Prostate gland (tissue), 2 donors: ENCODE data around the gene USP9X.

Experiments used
- CTCF ChIP-seq, 4 experiments: fragments of 200-600 bp in 2 of 4; fragments of 450-650 bp in 2 of 4; sonication (generic) in 2 of 4; IDR thresholded peaks; 1 replicate in 3 of 4; 2 replicates in 1 of 4; pipeline ENCODE4 v1.5.1; 2016 to 2019; ENCODE audit warnings: antibody characterized with exemption in 4 of 4, mild to moderate bottlenecking in 2 of 4, moderate library complexity in 2 of 4
- POLR2A ChIP-seq: fragments of 450-650 bp; IDR thresholded peaks from one replicate; pipeline ENCODE4 v1.6.1; 2016; ENCODE audit warnings: antibody characterized with exemption, mild to moderate bottlenecking
- POLR2AphosphoS5 ChIP-seq: sonication (generic); formaldehyde crosslinking; IDR thresholded peaks from one replicate; pipeline ENCODE4 v1.6.1; 2017; ENCODE audit warnings: antibody characterized with exemption

GRCh38 chrX:41200785-41201184 lies 115.5 kb downstream of the USP9X start:
- TF ChIP-seq CTCF (IDR thresholded peaks at IDR 0.05) (no peak), POLR2A (no peak), POLR2AphosphoS5 (no peak)
